SK-N-MC (cell line): Measurements from ENCODE around the gene RCAN2.

Source experiments
- DNase-seq: peaks from one replicate; pipeline ENCODE4 v3.0.0-alpha.2; 2011; ENCODE audit warnings: low read depth, low spot score
- H3K27ac ChIP-seq: fragments of 200-600 bp; sonication (generic); 2 replicates; pipeline ENCODE4 v1.5.1; 2016; ENCODE audit warnings: mixed run types
- H3K36me3 ChIP-seq: fragments of 200-600 bp; sonication (generic); 2 replicates; pipeline ENCODE4 v1.6.1; 2017; ENCODE audit warnings: antibody characterized with exemption, low read length, mixed read lengths; ENCODE audit not compliant: insufficient read depth
- H3K4me3 ChIP-seq: fragments of 200-600 bp; sonication (generic); 2 replicates; pipeline ENCODE4 v1.5.1; 2016
- H3K9ac ChIP-seq: fragments of 200-600 bp; sonication (generic); 2 replicates; pipeline ENCODE4 v1.8.0; 2017; ENCODE audit warnings: mixed run types, mixed read lengths; ENCODE audit not compliant: insufficient read length
- H3K9me3 ChIP-seq: fragments of 200-600 bp; sonication (generic); 2 replicates; pipeline ENCODE4 v1.6.1; 2017; ENCODE audit warnings: low read depth, mild to moderate bottlenecking, antibody characterized with exemption, low read length, moderate library complexity, mixed read lengths
- EZH2 ChIP-seq: fragments of 200-600 bp; sonication (generic); IDR thresholded peaks from one replicate; pipeline ENCODE4 v1.6.1; 2017; ENCODE audit warnings: antibody characterized with exemption
- FOXP2 ChIP-seq: optimal IDR thresholded peaks from 2 replicates; pipeline ENCODE3; 2011; ENCODE audit warnings: mild to moderate bottlenecking, moderate library complexity; ENCODE audit not compliant: insufficient read depth; ENCODE audit errors: extremely low read length, control extremely low read depth
- POLR2AphosphoS5 ChIP-seq: IDR thresholded peaks from 2 replicates; pipeline ENCODE4 v1.6.1; 2012; ENCODE audit warnings: mild to moderate bottlenecking, low read depth, low read length, borderline replicate concordance

Gene RCAN2

GRCh38 chr6:46270336-46270735 lies 220.9 kb downstream of the RCAN2 start:
- TF ChIP-seq POLR2AphosphoS5: no peak
- TF ChIP-seq FOXP2: no peak
- no peak for TF ChIP-seq EZH2
- Histone ChIP-seq H3K36me3 (no peaks in the 10 kb centered on the region), H3K4me3 (no peak overlapping the region), H3K9ac (no peak overlapping the region), H3K27ac (no peak overlapping the region), H3K9me3 (no peaks in the 10 kb centered on the region)
- no peak for DNase-seq

- no peaks in the 10 kb centered on the region for H3K9me3 ChIP-seq
- TF ChIP-seq POLR2AphosphoS5: no peak
- H3K9ac ChIP-seq: no peak overlapping the region
- no peak for DNase-seq
- no peak overlapping the region for H3K27ac ChIP-seq
- no peaks in the 10 kb centered on the region for H3K36me3 ChIP-seq
- H3K4me3 ChIP-seq: no peak overlapping the region
These were observed 221.6 kb downstream of the RCAN2 start for GRCh38 chr6:46269447-46270229.

- no peak for DNase-seq
- no peak for TF ChIP-seq POLR2AphosphoS5
- TF ChIP-seq EZH2: no peak
- no peak for TF ChIP-seq FOXP2
These were observed 223.7 kb downstream of the RCAN2 start for GRCh38 chr6:46267515-46267914.

GRCh38 chr6:46265373-46265772 lies 225.9 kb downstream of the RCAN2 start:
- Histone ChIP-seq H3K9me3 (no peaks in the 10 kb centered on the region), H3K36me3 (no peaks in the 10 kb centered on the region), H3K4me3 (no peak overlapping the region), H3K27ac (no peak overlapping the region), H3K9ac (no peak overlapping the region)
- no peak for DNase-seq
- TF ChIP-seq FOXP2 (no peak), POLR2AphosphoS5 (no peak), EZH2 (no peak)

More at GRCh38 chr6:46267515-46267914, 223.7 kb downstream of the RCAN2 start:
- Histone ChIP-seq H3K27ac (no peak overlapping the region), H3K9ac (no peak overlapping the region), H3K9me3 (no peaks in the 10 kb centered on the region), H3K4me3 (no peak overlapping the region), H3K36me3 (no peaks in the 10 kb centered on the region)

GRCh38 chr6:46263707-46264086 lies 227.6 kb downstream of the RCAN2 start:
- peak overlapping the region; percentile 18; the same call in 1 of the 2 replicates for H3K4me3 ChIP-seq
- H3K9ac ChIP-seq: no peak overlapping the region
- peak; percentile 32; the same call in 1 of the 2 replicates for TF ChIP-seq POLR2AphosphoS5
- peak; percentile 36 for TF ChIP-seq FOXP2
- no peak for TF ChIP-seq EZH2
- no peaks in the 10 kb centered on the region for H3K36me3 ChIP-seq
- H3K9me3 ChIP-seq: no peaks in the 10 kb centered on the region
- peak overlapping the region; percentile 87 for H3K27ac ChIP-seq
- peak; percentile 87 for DNase-seq

GRCh38 chr6:46262928-46263706 lies 228.1 kb downstream of the RCAN2 start:
- H3K36me3 ChIP-seq: no peaks in the 10 kb centered on the region
- H3K9ac ChIP-seq: no peak overlapping the region
- no peak for DNase-seq
- H3K4me3 ChIP-seq: no peak overlapping the region
- no peak for TF ChIP-seq FOXP2
- TF ChIP-seq EZH2: no peak
- no peak for TF ChIP-seq POLR2AphosphoS5
- no peak overlapping the region for H3K27ac ChIP-seq
- H3K9me3 ChIP-seq: no peaks in the 10 kb centered on the region

GRCh38 chr6:46258249-46258648 lies 233.0 kb downstream of the RCAN2 start:
- TF ChIP-seq FOXP2 (no peak), POLR2AphosphoS5 (no peak), EZH2 (no peak)
- no peak for DNase-seq
- H3K4me3 ChIP-seq: no peak overlapping the region
- no peaks in the 10 kb centered on the region for H3K9me3 ChIP-seq
- no peak overlapping the region for H3K9ac ChIP-seq
- H3K36me3 ChIP-seq: no peaks in the 10 kb centered on the region
- no peak overlapping the region for H3K27ac ChIP-seq

GRCh38 chr6:46255528-46255927 lies 235.7 kb downstream of the RCAN2 start:
- Histone ChIP-seq H3K9me3 (no peaks in the 10 kb centered on the region), H3K36me3 (no peaks in the 10 kb centered on the region), H3K9ac (no peak overlapping the region), H3K4me3 (no peak overlapping the region), H3K27ac (no peak overlapping the region)
- TF ChIP-seq FOXP2 (no peak), EZH2 (no peak), POLR2AphosphoS5 (no peak)
- no peak for DNase-seq

GRCh38 chr6:46254946-46255345 lies 236.3 kb downstream of the RCAN2 start:
- Histone ChIP-seq H3K9me3 (no peaks in the 10 kb centered on the region), H3K36me3 (no peaks in the 10 kb centered on the region), H3K27ac (no peak overlapping the region), H3K9ac (no peak overlapping the region), H3K4me3 (no peak overlapping the region)
- TF ChIP-seq EZH2 (no peak), FOXP2 (no peak), POLR2AphosphoS5 (no peak)
- DNase-seq: no peak
